Fibroblast of pulmonary artery (primary cell): ENCODE results near the gene SGK2.
"Not testable (repeated sequence)": the region's sequence is repeated elsewhere in the genome, so short reads cannot be mapped to it uniquely, and the experiment has no call there.

ENCODE experiments used
- DNase-seq: peaks from one replicate; pipeline ENCODE4 v3.0.0-alpha.2; 2010; ENCODE audit warnings: low read depth
- H3K4me3 ChIP-seq: replicated peaks from 2 replicates; pipeline ENCODE4 v1.5.1; 2011; ENCODE audit warnings: low read depth, mild to moderate bottlenecking, control low read depth, low read length, moderate library complexity
- CTCF ChIP-seq: IDR thresholded peaks from 2 replicates; pipeline ENCODE4 v1.5.1; 2011; ENCODE audit warnings: mild to moderate bottlenecking, control low read depth, low read length, inconsistent platforms; ENCODE audit errors: missing control alignments

Gene SGK2

GRCh38 chr20:43579861-43580793, 21.3 kb downstream of the SGK2 start:
- DNase-seq = peak; percentile 3
- TF ChIP-seq CTCF = no peak
- no peak overlapping the region for H3K4me3 ChIP-seq

- no peak for DNase-seq
- H3K4me3 ChIP-seq = no peak overlapping the region
- TF ChIP-seq CTCF = no peak
Measured at GRCh38 chr20:43583133-43583864, 24.5 kb downstream of the SGK2 start.

GRCh38 chr20:43583982-43584432, 25.2 kb downstream of the SGK2 start:
- H3K4me3 ChIP-seq = no peak overlapping the region
- TF ChIP-seq CTCF = no peak
- DNase-seq = peak; percentile 98

GRCh38 chr20:43584448-43585136, 25.8 kb downstream of the SGK2 start:
- peak; percentile 67 for DNase-seq
- H3K4me3 ChIP-seq = no peak overlapping the region
- no peak for TF ChIP-seq CTCF

- TF ChIP-seq CTCF = no peak
- no peak overlapping the region for H3K4me3 ChIP-seq
- DNase-seq = no peak
Measured at GRCh38 chr20:43586641-43587040, 27.8 kb downstream of the SGK2 start.

- DNase-seq, H3K4me3 ChIP-seq: not testable (repeated sequence)
Measured at GRCh38 chr20:43588526-43588925, 29.7 kb downstream of the SGK2 start.

GRCh38 chr20:43590036-43590391, 31.2 kb downstream of the SGK2 start:
- DNase-seq = no peak
- H3K4me3 ChIP-seq = peak overlapping the region; percentile 93
- TF ChIP-seq CTCF = no peak
